Mesothelial cell of epicardium (in vitro differentiated cells): ENCODE data around the gene RBBP8NL. TPM values are rescaled to one million over a fixed set of nuclear protein-coding genes. Genes with fewer than 3 reads are reported as not detected.
A peak's percentile ranks its signal among the peaks of the same experiment; 100 is the strongest.

Experiments
- DNase-seq, 2 experiments: peaks; one replicate each; pipeline ENCODE4 v3.0.0; 2021; ENCODE audit warnings: low spot score in 2 of 2; ENCODE audit not compliant: unreplicated experiment in 2 of 2
- H3K27ac Mint-ChIP-seq: 2 replicates; pipeline ENCODE4 v1.8.0; 2021; ENCODE audit warnings: mixed read lengths
- H3K27me3 Mint-ChIP-seq: 2 replicates; pipeline ENCODE4 v1.8.0; 2021; ENCODE audit warnings: low read depth, mixed read lengths
- H3K36me3 Mint-ChIP-seq: 2 replicates; pipeline ENCODE4 v1.8.0; 2021; ENCODE audit warnings: mixed read lengths
- H3K4me1 Mint-ChIP-seq: 2 replicates; pipeline ENCODE4 v1.8.0; 2021; ENCODE audit warnings: mixed read lengths
- H3K4me3 Mint-ChIP-seq: 2 replicates; pipeline ENCODE4 v1.8.0; 2021; ENCODE audit warnings: mild to moderate bottlenecking, moderate library complexity, mixed read lengths
- H3K9me3 Mint-ChIP-seq: 2 replicates; pipeline ENCODE4 v1.8.0; 2021; ENCODE audit warnings: mixed read lengths
- CTCF ChIP-seq: fragments of 200-600 bp; sonication (generic); IDR thresholded peaks from one replicate; pipeline ENCODE4 v1.5.0; 2021; ENCODE audit warnings: antibody characterized with exemption; ENCODE audit not compliant: unreplicated experiment
- total RNA-seq: library from RNA; stranded (reverse); gene quantifications from 3 replicates; pipeline ENCODE4 v1.2.1, GENCODE V29; 2021

Gene RBBP8NL
- total RNA-seq, 1 donor from 2014 or later, result 13.5 TPM

- Mint-ChIP-seq H3K27me3 (peaks cover 8% of the 10 kb centered on the region), H3K4me3 (peak overlapping the region; percentile 42), H3K36me3 (no peaks in the 10 kb centered on the region), H3K27ac (peak overlapping the region; percentile 74), H3K4me1 (peaks cover 36% of the 10 kb centered on the region), H3K9me3 (no peaks in the 10 kb centered on the region)
- DNase-seq, result peak in 1 of 2 experiments; percentile 62
- TF ChIP-seq CTCF, result no peak
These were observed 42.7 kb upstream of the RBBP8NL start for GRCh38 chr20:62470001-62470400.

- no peak for TF ChIP-seq CTCF
- H3K36me3 Mint-ChIP-seq, result no peaks in the 10 kb centered on the region
- no peak for DNase-seq
- no peaks in the 10 kb centered on the region for H3K9me3 Mint-ChIP-seq
- peak overlapping the region; percentile 23 for H3K4me3 Mint-ChIP-seq
- peaks cover 33% of the 10 kb centered on the region for H3K4me1 Mint-ChIP-seq
- H3K27me3 Mint-ChIP-seq, result peaks cover 4% of the 10 kb centered on the region
- H3K27ac Mint-ChIP-seq, result peak overlapping the region; percentile 74
These were observed 42.0 kb upstream of the RBBP8NL start for GRCh38 chr20:62469352-62469751.

- H3K4me3 Mint-ChIP-seq, result no peak overlapping the region
- TF ChIP-seq CTCF, result no peak
These were observed 39.6 kb upstream of the RBBP8NL start for GRCh38 chr20:62466806-62467537.

GRCh38 chr20:62466072-62466760, 38.9 kb upstream of the RBBP8NL start:
- no peaks in the 10 kb centered on the region for H3K9me3 Mint-ChIP-seq
- no peaks in the 10 kb centered on the region for H3K27me3 Mint-ChIP-seq
- H3K4me3 Mint-ChIP-seq, result no peak overlapping the region
- no peaks in the 10 kb centered on the region for H3K36me3 Mint-ChIP-seq
- no peak for DNase-seq
- H3K4me1 Mint-ChIP-seq, result peaks cover 18% of the 10 kb centered on the region
- no peak for TF ChIP-seq CTCF
- H3K27ac Mint-ChIP-seq, result no peak overlapping the region

More at GRCh38 chr20:62466806-62467537, 39.6 kb upstream of the RBBP8NL start:
- Mint-ChIP-seq H3K9me3 (no peaks in the 10 kb centered on the region), H3K4me1 (peaks cover 19% of the 10 kb centered on the region), H3K27ac (no peak overlapping the region), H3K27me3 (no peaks in the 10 kb centered on the region), H3K36me3 (no peaks in the 10 kb centered on the region)
- DNase-seq, result no peak

- no peak for DNase-seq
- no peaks in the 10 kb centered on the region for H3K36me3 Mint-ChIP-seq
These were observed 37.7 kb upstream of the RBBP8NL start for GRCh38 chr20:62464990-62465389.

More at GRCh38 chr20:62464990-62465389, 37.7 kb upstream of the RBBP8NL start:
- no peaks in the 10 kb centered on the region for H3K27me3 Mint-ChIP-seq
- H3K27ac Mint-ChIP-seq, result no peak overlapping the region
- no peak for TF ChIP-seq CTCF
- H3K4me1 Mint-ChIP-seq, result peaks cover 22% of the 10 kb centered on the region
- no peak overlapping the region for H3K4me3 Mint-ChIP-seq
- no peaks in the 10 kb centered on the region for H3K9me3 Mint-ChIP-seq
